ENCODE data around the gene TMEM60. TPM values are rescaled to one million over a fixed set of nuclear protein-coding genes. Genes with fewer than 3 reads are reported as not detected.
"Not testable (repeated sequence)": the region's sequence is repeated elsewhere in the genome, so short reads cannot be mapped to it uniquely, and the experiment has no call there.

TMEM60 gene
- total RNA-seq, 2 donors from 2014 or later: 7.1 to 9.5 TPM

GRCh38 chr7:77794000-77794399 is 4.2 kb downstream of the TMEM60 start:
- no peak for DNase-seq (ENCODE audit: low spot score in 2 of 2)
- ATAC-seq: no peak

GRCh38 chr7:77791956-77792355 is 6.3 kb downstream of the TMEM60 start:
- ATAC-seq: no peak
- Mint-ChIP-seq H3K9me3 (no peaks in the 10 kb centered on the region), H3K36me3 (peaks cover 0 to 14% of the 10 kb centered on the region in 2 donors), H3K27ac (no peak overlapping the region)
- DNase-seq (ENCODE audit: low spot score in 2 of 2): no peak

More at GRCh38 chr7:77794000-77794399, 4.2 kb downstream of the TMEM60 start:
- Mint-ChIP-seq H3K36me3 (peaks cover 19 to 29% of the 10 kb centered on the region in 2 donors), H3K27ac (no peak overlapping the region), H3K9me3 (no peaks in the 10 kb centered on the region)

- peaks cover 0 to 14% of the 10 kb centered on the region in 2 donors for H3K36me3 Mint-ChIP-seq
- no peak for DNase-seq (ENCODE audit: low spot score in 2 of 2)
- no peak overlapping the region for H3K27ac Mint-ChIP-seq
- ATAC-seq: no peak
- H3K9me3 Mint-ChIP-seq: no peaks in the 10 kb centered on the region
These were observed 6.9 kb downstream of the TMEM60 start for GRCh38 chr7:77791336-77791735.

- ATAC-seq (no peak), DNase-seq (ENCODE audit: low spot score in 2 of 2) (no peak)
- no peak overlapping the region for H3K27ac Mint-ChIP-seq
- H3K36me3 Mint-ChIP-seq: peaks cover 13 to 25% of the 10 kb centered on the region in 2 donors
- peaks cover 5 to 16% of the 10 kb centered on the region in 2 donors for H3K9me3 Mint-ChIP-seq
These were observed 9.8 kb downstream of the TMEM60 start for GRCh38 chr7:77788327-77788902.

DNA sequence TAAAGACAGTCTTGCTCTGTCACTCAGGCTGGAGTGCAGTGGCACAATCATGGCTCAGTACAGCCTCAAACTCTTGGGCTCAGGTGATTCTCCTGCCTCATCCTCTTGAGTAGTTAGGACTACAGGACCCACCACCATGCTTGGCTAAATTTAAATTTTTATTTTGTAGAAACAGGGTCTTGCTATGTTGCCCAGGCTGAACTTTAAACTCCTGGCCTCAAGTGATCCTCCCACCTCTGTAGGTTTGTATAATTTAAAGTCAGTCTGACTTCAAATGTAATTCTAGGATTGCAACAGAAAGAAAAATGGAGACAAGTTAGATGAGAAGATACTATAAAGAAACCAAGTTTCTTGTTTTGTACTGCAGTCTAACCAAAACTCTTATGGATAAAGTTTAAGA is 11.5 kb downstream of the TMEM60 start:
- peaks cover 15 to 27% of the 10 kb centered on the region in 2 donors for H3K36me3 Mint-ChIP-seq
- H3K9me3 Mint-ChIP-seq: peaks cover 5 to 16% of the 10 kb centered on the region in 2 donors
- no peak for DNase-seq (ENCODE audit: low spot score in 2 of 2)
- ATAC-seq: no peak
- H3K27ac Mint-ChIP-seq: no peak overlapping the region

GRCh38 chr7:77786018-77786417 is 12.2 kb downstream of the TMEM60 start:
- Mint-ChIP-seq H3K36me3 (peaks cover 15 to 27% of the 10 kb centered on the region in 2 donors), H3K27ac (no peak overlapping the region), H3K9me3 (peaks cover 5 to 16% of the 10 kb centered on the region in 2 donors)
- ATAC-seq (no peak), DNase-seq (ENCODE audit: low spot score in 2 of 2) (no peak)

DNA sequence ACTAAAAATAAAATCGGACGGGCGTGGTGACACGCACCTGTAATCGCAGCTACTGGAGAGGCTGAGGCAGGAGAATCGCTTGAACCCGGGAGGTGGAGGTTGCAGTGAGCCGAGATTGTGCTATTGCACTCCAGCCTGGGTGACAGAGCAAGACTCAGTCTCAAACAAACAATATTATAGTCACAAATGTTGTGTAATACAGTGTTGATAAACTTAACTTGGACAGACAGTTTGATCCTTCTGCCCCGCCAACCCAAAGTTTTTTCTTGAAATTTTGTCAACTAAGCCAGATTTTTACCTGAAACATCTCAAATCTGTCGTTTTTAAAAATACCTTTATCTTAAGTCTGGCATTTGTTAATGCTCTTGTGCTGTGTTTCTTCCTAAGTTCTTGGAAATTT is 13.8 kb downstream of the TMEM60 start:
- DNase-seq (ENCODE audit: low spot score in 2 of 2); H3K27ac Mint-ChIP-seq; ATAC-seq: not testable (repeated sequence)
- H3K9me3 Mint-ChIP-seq: peaks cover 5 to 16% of the 10 kb centered on the region in 2 donors
- peaks cover 15 to 27% of the 10 kb centered on the region in 2 donors for H3K36me3 Mint-ChIP-seq

DNA sequence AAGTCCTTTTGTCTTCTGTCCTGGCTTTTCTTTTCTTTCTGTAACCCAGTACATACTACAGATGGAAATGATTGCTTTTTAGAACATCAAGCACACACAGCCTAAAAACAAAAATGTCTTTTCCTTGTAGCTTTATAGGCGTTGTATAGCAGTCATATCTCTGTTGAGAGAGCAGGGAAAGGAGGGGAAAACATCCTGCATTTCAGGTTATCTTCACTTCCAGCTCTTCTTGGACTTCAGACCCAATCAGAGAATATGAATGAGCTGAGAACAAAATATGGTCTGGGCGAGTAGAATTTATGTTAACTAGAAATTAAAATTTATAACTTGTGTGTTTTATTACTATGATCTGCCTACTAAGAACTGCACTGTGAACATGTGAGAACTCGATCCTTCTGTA is 14.7 kb downstream of the TMEM60 start:
- DNase-seq (ENCODE audit: low spot score in 2 of 2) (no peak), ATAC-seq (no peak)
- H3K9me3 Mint-ChIP-seq: peaks cover 5 to 16% of the 10 kb centered on the region in 2 donors
- peaks cover 15 to 27% of the 10 kb centered on the region in 2 donors for H3K36me3 Mint-ChIP-seq
- H3K27ac Mint-ChIP-seq: no peak overlapping the region

DNA sequence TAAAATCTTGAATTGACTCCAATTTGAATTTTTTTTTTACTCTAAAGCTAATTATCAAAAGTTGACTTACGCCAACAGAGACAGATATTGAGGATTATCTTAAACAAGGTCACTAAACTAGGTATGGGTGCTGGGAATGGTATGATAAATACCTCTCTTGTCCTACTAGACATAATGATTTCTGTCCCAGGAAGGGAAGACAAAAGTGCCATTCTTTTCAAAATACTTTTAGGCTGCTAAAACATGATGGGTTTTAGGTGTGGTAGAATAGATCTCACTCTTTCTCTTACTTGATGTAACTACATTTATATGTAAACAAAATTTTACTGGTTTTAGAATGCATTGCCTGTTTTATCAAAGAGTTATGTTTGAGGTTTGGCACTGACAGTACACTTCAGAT is 15.1 kb downstream of the TMEM60 start:
- peaks cover 15 to 27% of the 10 kb centered on the region in 2 donors for H3K36me3 Mint-ChIP-seq
- DNase-seq (ENCODE audit: low spot score in 2 of 2) (no peak), ATAC-seq (no peak)
- H3K9me3 Mint-ChIP-seq: peaks cover 5 to 16% of the 10 kb centered on the region in 2 donors
- H3K27ac Mint-ChIP-seq: no peak overlapping the region

- peaks cover 15 to 27% of the 10 kb centered on the region in 2 donors for H3K36me3 Mint-ChIP-seq
- no peak overlapping the region for H3K27ac Mint-ChIP-seq
- ATAC-seq (no peak), DNase-seq (ENCODE audit: low spot score in 2 of 2) (no peak)
- peaks cover 5 to 16% of the 10 kb centered on the region in 2 donors for H3K9me3 Mint-ChIP-seq
These were observed 15.9 kb downstream of the TMEM60 start for GRCh38 chr7:77782383-77782782.

DNA sequence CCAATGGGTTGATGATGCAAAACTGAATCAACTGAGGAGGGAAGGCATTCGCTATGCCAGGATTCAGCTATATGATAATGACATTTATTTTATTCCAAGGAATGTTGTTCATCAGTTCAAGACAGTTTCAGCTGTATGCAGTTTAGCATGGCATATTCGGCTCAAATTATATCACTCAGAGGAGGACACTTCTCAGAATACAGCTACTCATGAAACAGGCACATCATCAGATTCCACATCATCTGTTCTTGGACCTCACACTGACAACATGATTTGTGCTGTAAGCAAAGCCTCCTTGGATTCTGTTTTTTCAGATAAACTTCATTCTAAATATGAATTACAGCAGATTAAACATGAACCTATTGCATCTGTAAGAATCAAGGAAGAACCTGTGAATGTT is 19.7 kb downstream of the TMEM60 start:
- ATAC-seq: no peak
- no peaks in the 10 kb centered on the region for H3K9me3 Mint-ChIP-seq
- no peak overlapping the region for H3K27ac Mint-ChIP-seq
- H3K36me3 Mint-ChIP-seq: peaks cover 14 to 16% of the 10 kb centered on the region in 2 donors
- DNase-seq (ENCODE audit: low spot score in 2 of 2): no peak

DNA sequence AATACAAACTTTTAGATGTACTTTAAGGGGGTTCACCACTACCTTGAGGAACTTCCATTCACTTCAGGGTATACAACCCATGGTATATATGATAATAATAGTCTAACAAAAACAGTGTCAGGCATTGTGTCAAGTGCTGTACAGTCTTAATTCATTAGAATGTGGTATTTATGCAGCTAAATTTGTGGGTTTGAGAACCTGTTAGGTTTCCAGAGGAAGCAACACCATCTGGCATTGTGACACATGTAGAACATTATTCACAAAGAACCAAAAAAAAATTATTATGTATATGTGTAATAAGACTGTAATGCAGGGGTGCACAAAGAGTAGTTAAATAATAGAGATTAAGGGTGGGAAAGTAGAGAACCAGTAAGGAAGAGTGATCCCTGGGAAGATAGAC is 26.3 kb downstream of the TMEM60 start:
- peaks cover 11 to 16% of the 10 kb centered on the region in 2 donors for H3K36me3 Mint-ChIP-seq
- ATAC-seq (no peak), DNase-seq (ENCODE audit: low spot score in 2 of 2) (no peak)
- no peaks in the 10 kb centered on the region for H3K9me3 Mint-ChIP-seq
- H3K27ac Mint-ChIP-seq: no peak overlapping the region

GRCh38 chr7:77770316-77770715 is 27.9 kb downstream of the TMEM60 start:
- Mint-ChIP-seq H3K9me3 (no peaks in the 10 kb centered on the region), H3K36me3 (peaks cover 0 to 7% of the 10 kb centered on the region in 2 donors), H3K27ac (no peak overlapping the region)
- DNase-seq (ENCODE audit: low spot score in 2 of 2) (no peak), ATAC-seq (no peak)

GRCh38 chr7:77766801-77767605 is 31.2 kb downstream of the TMEM60 start:
- H3K36me3 Mint-ChIP-seq: peaks cover 0 to 7% of the 10 kb centered on the region in 2 donors
- DNase-seq (ENCODE audit: low spot score in 2 of 2) (no peak), ATAC-seq (no peak)
- H3K9me3 Mint-ChIP-seq: no peaks in the 10 kb centered on the region
- H3K27ac Mint-ChIP-seq: peak overlapping the region in 1 of 2 donors; percentile 48

DNA sequence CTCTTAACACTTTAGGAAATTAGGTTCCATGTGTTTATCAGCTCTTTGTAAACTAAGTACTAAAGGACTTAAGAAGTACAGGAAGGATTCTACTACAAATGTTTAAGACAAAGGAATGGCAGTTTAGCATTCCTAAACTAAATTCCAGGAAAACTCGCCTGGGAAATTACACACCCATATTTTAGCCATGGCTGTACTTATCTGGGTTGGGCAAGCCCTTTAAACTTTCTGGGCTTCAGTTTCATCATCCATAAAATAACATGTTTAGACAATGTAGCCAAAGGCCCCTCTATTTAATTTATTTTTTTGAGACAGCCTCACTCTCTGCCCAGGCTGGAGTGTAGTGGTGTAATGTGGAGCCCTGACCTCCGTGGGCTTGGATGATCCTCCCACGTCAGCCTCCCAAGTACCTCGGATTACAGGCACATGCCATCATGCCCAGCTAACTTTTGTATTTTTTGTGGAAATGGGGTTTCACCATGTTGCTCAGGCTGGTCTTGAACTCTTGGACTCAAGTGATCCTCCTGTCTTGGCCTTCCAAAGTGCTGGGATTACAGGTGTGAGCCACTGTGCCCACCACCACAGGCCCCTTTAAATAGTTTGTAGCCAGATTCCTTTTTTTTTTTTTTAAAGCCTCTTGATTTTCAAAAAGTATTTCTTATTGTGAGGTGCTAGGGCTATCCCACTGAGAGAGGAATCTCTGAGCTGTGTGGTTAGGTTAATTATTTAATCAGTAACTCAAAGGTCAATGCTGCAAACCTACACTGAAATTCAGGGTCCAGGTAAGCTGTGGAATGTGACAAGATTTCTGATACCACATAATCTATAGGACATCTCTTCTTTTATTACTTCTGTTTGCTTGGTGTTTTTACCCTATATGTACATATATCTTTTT is 32.1 kb downstream of the TMEM60 start:
- no peak for ATAC-seq
- peak overlapping the region in 1 of 2 donors; percentile 81 for H3K27ac Mint-ChIP-seq
- H3K36me3 Mint-ChIP-seq: peaks cover 0 to 7% of the 10 kb centered on the region in 2 donors
- no peaks in the 10 kb centered on the region for H3K9me3 Mint-ChIP-seq
- no peak for DNase-seq (ENCODE audit: low spot score in 2 of 2)

GRCh38 chr7:77765481-77765880 is 32.8 kb downstream of the TMEM60 start:
- no peak for DNase-seq (ENCODE audit: low spot score in 2 of 2)
- no peaks in the 10 kb centered on the region for H3K9me3 Mint-ChIP-seq
- peaks cover 0 to 7% of the 10 kb centered on the region in 2 donors for H3K36me3 Mint-ChIP-seq
- H3K27ac Mint-ChIP-seq: no peak overlapping the region
- no peak for ATAC-seq

All from activated naive CD4-positive, alpha-beta T cell treated with anti-CD3 and anti-CD28 coated beads, Interleukin-2, amount 50 U/mL, for 72 hours (primary cell).